Astrocyte (in vitro differentiated cells and primary cell): ENCODE measurements around the gene PIK3R4.

Source experiments
- CTCF ChIP-seq: IDR thresholded peaks from 2 replicates; pipeline ENCODE4 v1.5.1; 2011; ENCODE audit warnings: low read depth, mild to moderate bottlenecking, inconsistent platforms, low read length, moderate library complexity; ENCODE audit not compliant: insufficient read depth
- EZH2 ChIP-seq: IDR thresholded peaks from 2 replicates; pipeline ENCODE4 v1.6.1; 2012; ENCODE audit warnings: mild to moderate bottlenecking, low read length, inconsistent platforms; ENCODE audit not compliant: insufficient read depth

DNA sequence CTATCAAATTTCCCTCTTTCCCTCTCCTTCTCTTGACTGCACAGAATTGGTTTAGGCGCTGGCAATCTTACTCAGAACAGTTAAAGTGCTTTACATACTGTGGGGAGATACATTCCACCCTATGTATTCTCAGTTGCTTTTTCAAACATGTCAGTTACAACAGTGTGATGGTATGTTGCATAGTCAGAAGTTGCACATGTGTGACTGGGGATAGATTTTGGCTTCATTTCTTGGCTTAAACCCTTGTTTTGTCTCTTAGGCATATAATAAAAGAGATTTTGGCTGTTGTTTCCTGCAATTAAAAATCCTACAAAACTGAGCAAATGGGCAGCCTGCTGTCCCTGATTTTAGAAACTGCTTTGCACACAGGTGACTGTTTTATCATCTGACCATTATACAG is 86.7 kb downstream of the PIK3R4 start:
- no peak for TF ChIP-seq EZH2
- TF ChIP-seq CTCF: no peak
